Stomach smooth muscle (tissue), 2 donors: ENCODE measurements around the gene FEM1B.
A peak's percentile ranks its signal among the peaks of the same experiment; 100 is the strongest.

Source experiments
- H3K27ac ChIP-seq: one replicate; pipeline ENCODE4 v1.7.0; 2013; ENCODE audit warnings: mild to moderate bottlenecking, low read length, inconsistent platforms
- H3K27me3 ChIP-seq, 2 donors: one replicate each; pipeline ENCODE4 v1.7.0; 2013; ENCODE audit warnings: low read length in 2 of 2; ENCODE audit not compliant: insufficient read depth in 2 of 2, control insufficient read depth in 1 of 2
- H3K36me3 ChIP-seq, 2 donors: one replicate each; pipeline ENCODE4 v1.7.0; 2013; ENCODE audit warnings: low read length in 2 of 2; ENCODE audit not compliant: control insufficient read depth in 2 of 2, insufficient read depth in 2 of 2
- H3K4me1 ChIP-seq: one replicate; pipeline ENCODE4 v1.7.0; 2013; ENCODE audit warnings: low read length; ENCODE audit not compliant: control insufficient read depth, insufficient read depth
- H3K4me3 ChIP-seq, 2 donors: one replicate each; pipeline ENCODE4 v1.7.0; 2013; ENCODE audit warnings: low read length in 2 of 2
- H3K9ac ChIP-seq, 2 donors: one replicate each; pipeline ENCODE4 v1.7.0; 2013; ENCODE audit warnings: low read length in 2 of 2, mild to moderate bottlenecking in 1 of 2
- H3K9me3 ChIP-seq, 2 donors: one replicate each; pipeline ENCODE4 v1.7.0; 2013; ENCODE audit warnings: low read length in 2 of 2; ENCODE audit not compliant: control insufficient read depth in 2 of 2
- donor health status: healthy.
- donor health status: Pancreatic carcinoma.

The FEM1B gene

DNA sequence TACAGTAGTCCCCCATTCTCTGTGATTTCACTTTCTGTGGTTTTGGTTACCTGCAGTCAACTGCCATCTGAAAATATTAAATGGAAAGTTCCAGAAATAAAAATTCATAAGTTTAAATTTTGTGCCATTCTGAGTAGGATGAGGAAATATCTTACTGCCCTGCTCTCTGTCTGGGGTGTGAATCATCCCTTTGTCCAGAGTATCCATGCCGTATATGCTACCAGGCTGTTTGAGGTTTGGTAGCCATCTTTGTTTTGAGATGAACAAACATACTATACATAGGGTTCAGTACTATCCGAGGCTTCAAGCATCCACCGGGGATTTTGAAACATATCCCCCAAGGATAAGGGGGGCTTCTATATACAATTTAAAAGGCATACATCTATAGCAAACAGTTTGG is 16.3 kb upstream of the FEM1B start:
- H3K36me3 ChIP-seq, result no peaks in the 10 kb centered on the region
- H3K4me3 ChIP-seq, result no peak overlapping the region
- no peaks in the 10 kb centered on the region for H3K9me3 ChIP-seq
- no peak overlapping the region for H3K9ac ChIP-seq
- H3K27me3 ChIP-seq, result no peaks in the 10 kb centered on the region
- no peak overlapping the region for H3K27ac ChIP-seq
- H3K4me1 ChIP-seq, result peaks cover 9% of the 10 kb centered on the region

- H3K9ac ChIP-seq, result no peak overlapping the region
- H3K4me3 ChIP-seq, result no peak overlapping the region
- H3K9me3 ChIP-seq, result no peaks in the 10 kb centered on the region
- no peak overlapping the region for H3K27ac ChIP-seq
- no peaks in the 10 kb centered on the region for H3K27me3 ChIP-seq
- no peaks in the 10 kb centered on the region for H3K36me3 ChIP-seq
- peaks cover 5% of the 10 kb centered on the region for H3K4me1 ChIP-seq
These were observed 15.6 kb upstream of the FEM1B start for GRCh38 chr15:68261980-68262379.

- no peak overlapping the region for H3K4me3 ChIP-seq
- no peaks in the 10 kb centered on the region for H3K36me3 ChIP-seq
- H3K4me1 ChIP-seq, result no peaks in the 10 kb centered on the region
- no peak overlapping the region for H3K27ac ChIP-seq
- H3K9ac ChIP-seq, result no peak overlapping the region
- H3K27me3 ChIP-seq, result no peaks in the 10 kb centered on the region
- no peaks in the 10 kb centered on the region for H3K9me3 ChIP-seq
These were observed 14.8 kb upstream of the FEM1B start for GRCh38 chr15:68262514-68263356.

GRCh38 chr15:68264282-68264681 is 13.3 kb upstream of the FEM1B start:
- Histone ChIP-seq H3K4me3 (no peak overlapping the region), H3K27me3 (no peaks in the 10 kb centered on the region), H3K9ac (no peak overlapping the region), H3K36me3 (no peaks in the 10 kb centered on the region), H3K9me3 (no peaks in the 10 kb centered on the region), H3K4me1 (no peaks in the 10 kb centered on the region), H3K27ac (no peak overlapping the region)

DNA sequence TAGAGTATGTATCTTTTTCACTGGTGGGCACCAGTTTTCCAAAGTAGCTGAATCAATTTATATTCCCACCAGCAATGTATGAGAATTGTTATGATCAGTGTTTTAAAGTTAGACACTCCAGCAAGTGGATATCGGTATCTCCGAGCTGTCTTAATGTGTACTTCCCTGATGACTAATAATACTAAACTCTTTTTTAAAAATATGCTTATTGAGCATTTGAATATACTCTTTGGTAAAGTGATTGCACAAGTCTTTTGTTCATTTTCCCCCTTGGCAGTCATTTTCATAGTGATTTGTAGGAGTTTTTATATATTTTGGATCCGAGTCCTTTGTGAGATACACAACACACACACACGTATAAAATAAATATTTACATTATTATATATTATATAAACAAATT is 12.5 kb upstream of the FEM1B start:
- H3K4me1 ChIP-seq, result no peaks in the 10 kb centered on the region
- no peaks in the 10 kb centered on the region for H3K27me3 ChIP-seq
- no peaks in the 10 kb centered on the region for H3K9me3 ChIP-seq
- H3K27ac ChIP-seq, result no peak overlapping the region
- H3K9ac ChIP-seq, result no peak overlapping the region
- no peaks in the 10 kb centered on the region for H3K36me3 ChIP-seq
- no peak overlapping the region for H3K4me3 ChIP-seq

DNA sequence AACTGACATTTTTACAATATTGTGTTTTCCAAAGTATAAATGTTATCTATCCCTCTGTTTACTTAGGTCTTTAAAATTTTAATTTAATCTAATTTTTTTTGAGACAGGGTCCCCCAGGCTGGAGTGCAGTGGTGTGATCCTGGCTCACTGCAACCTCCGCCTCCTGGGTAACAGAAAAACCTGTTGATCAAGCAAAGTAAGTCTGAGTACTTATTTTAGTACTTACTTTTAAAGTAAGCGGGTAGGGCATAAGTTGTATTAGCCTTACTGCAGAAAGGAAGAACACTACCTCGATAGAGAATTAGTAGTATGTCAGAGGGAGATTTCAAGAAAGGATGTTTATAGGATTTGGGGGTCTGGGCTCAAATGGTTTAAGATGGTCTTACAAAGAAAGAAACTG is 11.9 kb upstream of the FEM1B start:
- Histone ChIP-seq H3K27ac (no peak overlapping the region), H3K4me3 (no peak overlapping the region), H3K36me3 (no peaks in the 10 kb centered on the region), H3K27me3 (no peaks in the 10 kb centered on the region), H3K4me1 (peaks cover 3% of the 10 kb centered on the region), H3K9me3 (no peaks in the 10 kb centered on the region), H3K9ac (no peak overlapping the region)

DNA sequence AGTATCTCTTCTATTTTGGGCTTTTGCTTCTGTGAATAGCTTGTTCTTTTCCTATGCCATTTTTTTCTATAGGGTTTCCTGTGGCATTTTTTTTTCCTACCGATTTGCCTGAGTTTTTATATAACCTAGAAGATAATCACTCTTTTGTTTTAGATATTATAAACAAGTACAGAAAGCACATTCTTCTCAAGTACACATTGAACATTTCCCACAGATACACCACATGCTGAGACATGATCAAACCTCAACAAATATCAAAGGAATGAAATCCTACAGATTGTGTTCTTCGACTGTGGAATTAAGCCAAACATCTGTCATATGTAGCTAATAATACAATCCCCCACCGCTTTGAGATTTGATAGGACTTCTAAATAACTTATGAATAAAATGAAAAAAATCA is 9.1 kb upstream of the FEM1B start:
- Histone ChIP-seq H3K27ac (no peak overlapping the region), H3K9me3 (no peaks in the 10 kb centered on the region), H3K4me1 (peaks cover 23% of the 10 kb centered on the region), H3K9ac (no peak overlapping the region), H3K36me3 (no peaks in the 10 kb centered on the region), H3K27me3 (no peaks in the 10 kb centered on the region), H3K4me3 (no peak overlapping the region)

DNA sequence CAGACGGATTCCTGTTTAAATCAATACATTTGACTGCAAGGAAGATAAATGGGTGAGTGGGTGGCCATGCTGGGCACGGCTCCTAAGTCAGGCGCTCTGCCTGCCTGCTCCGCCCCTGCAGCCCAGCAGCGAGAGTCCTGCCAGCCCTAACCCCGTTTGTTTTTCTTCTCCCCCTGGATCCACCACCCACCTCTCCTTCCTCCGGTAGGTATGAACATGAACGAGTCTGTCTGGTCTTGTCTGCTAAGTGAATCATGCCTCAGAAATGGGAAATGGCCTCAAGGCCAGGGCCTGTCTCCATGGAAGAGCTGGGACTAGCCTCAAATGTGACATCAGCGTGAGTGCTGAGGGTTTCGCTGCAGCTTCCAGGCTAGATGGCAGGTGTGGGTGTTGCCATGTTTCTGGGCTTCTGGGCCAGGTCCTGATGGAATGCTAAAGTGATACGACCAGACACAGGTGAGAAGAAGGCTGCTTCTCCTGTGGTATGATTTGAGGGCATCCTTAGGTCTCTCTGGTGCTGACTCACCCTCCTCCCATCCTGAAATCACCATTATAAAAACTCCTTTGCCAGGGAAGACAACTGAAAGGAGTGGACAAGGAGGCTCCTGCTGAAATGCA is 5.6 kb upstream of the FEM1B start:
- no peaks in the 10 kb centered on the region for H3K27me3 ChIP-seq
- H3K9ac ChIP-seq, result peak overlapping the region; percentile 51 to 73
- H3K4me3 ChIP-seq, result peak overlapping the region; percentile 31 to 64
- H3K36me3 ChIP-seq, result no peaks in the 10 kb centered on the region
- no peaks in the 10 kb centered on the region for H3K9me3 ChIP-seq
- H3K27ac ChIP-seq, result peak overlapping the region; percentile 100
- H3K4me1 ChIP-seq, result peaks cover 37% of the 10 kb centered on the region

GRCh38 chr15:68272721-68273271 is 4.7 kb upstream of the FEM1B start:
- peaks cover 39% of the 10 kb centered on the region for H3K4me1 ChIP-seq
- H3K9ac ChIP-seq, result peak overlapping the region; percentile 51 to 73

DNA sequence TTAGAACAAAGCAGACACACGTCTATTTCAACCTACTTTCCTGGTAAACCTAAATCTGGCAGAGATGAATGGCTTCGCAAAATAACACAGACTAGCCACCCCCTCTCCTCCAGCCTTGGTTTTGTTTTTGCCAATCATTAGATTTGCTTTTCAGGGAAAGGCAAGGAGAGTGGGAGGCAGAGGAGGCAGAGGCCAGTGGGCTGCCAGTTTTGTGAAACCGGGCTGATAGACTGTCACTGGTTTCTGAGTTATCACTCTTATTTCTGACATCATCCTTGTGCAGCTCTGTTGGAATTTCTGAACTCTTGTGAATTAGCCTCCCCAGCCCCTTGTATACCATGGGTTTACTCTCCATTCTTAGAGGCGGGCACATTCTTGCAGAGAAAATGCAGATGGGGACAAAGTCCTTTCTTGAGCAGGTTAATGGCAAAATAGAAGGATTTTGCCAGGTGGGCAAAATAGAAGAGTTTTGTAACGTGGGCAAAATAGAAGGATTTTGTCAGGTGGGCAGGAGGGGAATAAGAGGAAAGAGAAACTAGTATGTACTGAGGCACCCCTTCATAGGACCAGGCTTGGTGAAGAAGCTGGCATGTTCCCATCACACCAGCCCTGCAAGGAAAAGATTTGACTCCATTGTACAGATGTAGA is 3.2 kb upstream of the FEM1B start:
- no peak overlapping the region for H3K4me3 ChIP-seq
- H3K36me3 ChIP-seq, result no peaks in the 10 kb centered on the region
- no peaks in the 10 kb centered on the region for H3K27me3 ChIP-seq
- H3K9me3 ChIP-seq, result no peaks in the 10 kb centered on the region
- peaks cover 41% of the 10 kb centered on the region for H3K4me1 ChIP-seq
- H3K27ac ChIP-seq, result peak overlapping the region; percentile 100
- H3K9ac ChIP-seq, result no peak overlapping the region

More at GRCh38 chr15:68272721-68273271, 4.7 kb upstream of the FEM1B start:
- Histone ChIP-seq H3K9me3 (no peaks in the 10 kb centered on the region), H3K4me3 (peak overlapping the region in 1 of 2 donors; percentile 15), H3K27ac (peak overlapping the region; percentile 100), H3K27me3 (no peaks in the 10 kb centered on the region), H3K36me3 (no peaks in the 10 kb centered on the region)
